A673 (cell line): Measurements from ENCODE around the gene LMAN2.

ENCODE experiments used
- EZH2 ChIP-seq: fragments of 200-600 bp; sonication (generic); IDR thresholded peaks from 2 replicates; pipeline ENCODE4 v1.6.1; 2017; ENCODE audit warnings: borderline replicate concordance, low read depth, mild to moderate bottlenecking, mixed read lengths, antibody characterized with exemption, low read length; ENCODE audit not compliant: poor library complexity, severe bottlenecking
- TF ChIP-seq, protein P1 (sequence below): fragments of 300-800, 200-600 bp; sonication (generic); conservative IDR thresholded peaks from 2 replicates; pipeline ENCODE4 v1.5.1; 2017; ENCODE audit warnings: low read depth, mild to moderate bottlenecking, antibody characterized with exemption, low read length, moderate library complexity, mixed read lengths

DNA sequence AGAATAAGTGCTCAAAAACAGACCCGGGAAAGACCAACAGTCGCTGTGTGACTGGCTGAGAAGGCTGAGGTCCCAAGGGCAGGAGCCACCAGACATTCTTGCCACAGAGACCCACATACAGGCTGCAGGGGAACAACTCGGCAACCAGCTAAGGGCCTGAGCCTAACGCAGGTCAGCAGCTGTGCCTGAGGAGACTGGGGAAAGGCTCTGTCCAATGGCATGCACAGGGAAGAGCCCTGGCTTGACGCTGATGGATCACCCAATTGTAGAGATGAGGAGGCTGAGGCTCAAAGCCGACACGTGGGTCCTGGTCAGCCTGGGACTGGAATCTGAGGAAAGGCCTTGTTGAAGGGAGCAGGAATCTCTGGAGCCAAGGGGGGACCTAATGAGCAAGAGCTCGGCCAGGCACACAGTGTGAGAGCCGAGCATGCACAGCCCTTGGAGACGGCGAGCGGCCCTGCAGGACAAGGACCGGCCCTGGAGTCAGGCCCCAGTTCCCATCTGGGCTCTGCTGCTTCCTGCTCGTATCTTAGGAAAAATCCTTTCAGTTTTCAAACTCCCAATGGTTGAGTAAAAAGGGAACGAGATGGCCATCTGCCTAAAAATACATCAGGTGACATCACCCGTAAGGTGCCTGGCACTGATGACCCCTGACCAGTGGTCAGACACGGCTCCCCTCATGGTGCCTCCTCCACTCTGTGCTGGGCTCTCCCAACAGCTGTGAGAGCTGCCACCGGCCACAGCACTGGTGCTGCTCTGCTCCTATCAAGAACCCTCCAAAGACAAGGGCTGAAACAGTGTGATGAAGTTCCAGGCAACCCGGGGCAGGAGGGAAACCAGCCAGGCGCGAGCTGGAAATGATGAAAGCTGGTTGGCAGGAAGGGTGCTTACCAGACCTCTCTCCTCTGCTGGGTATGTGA, 16.4 kb downstream of the LMAN2 start:
- TF ChIP-seq, protein P1, sequence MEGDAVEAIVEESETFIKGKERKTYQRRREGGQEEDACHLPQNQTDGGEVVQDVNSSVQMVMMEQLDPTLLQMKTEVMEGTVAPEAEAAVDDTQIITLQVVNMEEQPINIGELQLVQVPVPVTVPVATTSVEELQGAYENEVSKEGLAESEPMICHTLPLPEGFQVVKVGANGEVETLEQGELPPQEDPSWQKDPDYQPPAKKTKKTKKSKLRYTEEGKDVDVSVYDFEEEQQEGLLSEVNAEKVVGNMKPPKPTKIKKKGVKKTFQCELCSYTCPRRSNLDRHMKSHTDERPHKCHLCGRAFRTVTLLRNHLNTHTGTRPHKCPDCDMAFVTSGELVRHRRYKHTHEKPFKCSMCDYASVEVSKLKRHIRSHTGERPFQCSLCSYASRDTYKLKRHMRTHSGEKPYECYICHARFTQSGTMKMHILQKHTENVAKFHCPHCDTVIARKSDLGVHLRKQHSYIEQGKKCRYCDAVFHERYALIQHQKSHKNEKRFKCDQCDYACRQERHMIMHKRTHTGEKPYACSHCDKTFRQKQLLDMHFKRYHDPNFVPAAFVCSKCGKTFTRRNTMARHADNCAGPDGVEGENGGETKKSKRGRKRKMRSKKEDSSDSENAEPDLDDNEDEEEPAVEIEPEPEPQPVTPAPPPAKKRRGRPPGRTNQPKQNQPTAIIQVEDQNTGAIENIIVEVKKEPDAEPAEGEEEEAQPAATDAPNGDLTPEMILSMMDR = no peak
- no peak for TF ChIP-seq EZH2
